ENCODE results near the gene MRPL22. TPM values are rescaled to one million over a fixed set of nuclear protein-coding genes. Genes with fewer than 3 reads are reported as not detected.

MRPL22 gene
- total RNA-seq, 1 experiment from 2014 or later, result 94.0 TPM

- no TSS peak for BruUV-seq (replicated peaks)
- Histone ChIP-seq H3F3A (ENCODE audit: insufficient read depth, low read depth) (peaks cover 6% of the 10 kb centered on the region; the same call in 1 of the 2 replicates), H3K27me3 (ENCODE audit: insufficient read depth, low read depth) (no peaks in the 10 kb centered on the region), H3K9me2 (ENCODE audit: insufficient read depth) (no peaks in the 10 kb centered on the region), H2AFZ (no peak overlapping the region), H3K79me2 (ENCODE audit: low read depth) (no peaks in the 10 kb centered on the region), H3K4me3 (no peak overlapping the region), H3K27ac (no peak overlapping the region), H3K4me1 (replicated peaks; ENCODE audit: insufficient read depth) (0 out of 2 replicates have a peak, but pooled peaks cover 8% of the 10 kb centered on the region), H3K4me2 (no peak overlapping the region), H3K36me3 (ENCODE audit: low read depth) (no peaks in the 10 kb centered on the region), H3K9me3 (ENCODE audit: insufficient read depth, low read depth) (no peaks in the 10 kb centered on the region), H4K20me1 (ENCODE audit: insufficient read depth) (no peaks in the 10 kb centered on the region)
- DNase-seq, result no peak
- ChIA-PET POLR2A (ENCODE audit: unreplicated experiment) (no interaction called here), CTCF (no interaction called here)
- TF ChIP-seq CTCF (conservative IDR thresholded peaks at IDR 0.05) (no peak), EZH2 (IDR thresholded peaks at IDR 0.05; ENCODE audit: low read depth) (no peak)
- intact Hi-C loops (cut with micrococcal nuclease; ENCODE audit: unreplicated experiment), result no loop called here
Observed at GRCh38 chr5:154993461-154993860, 52.6 kb downstream of the MRPL22 start.

- no peaks in the 10 kb centered on the region for H3K36me3 ChIP-seq (ENCODE audit: low read depth)
- CTCF ChIA-PET, result no interaction called here
- no peaks in the 10 kb centered on the region for H3K79me2 ChIP-seq (ENCODE audit: low read depth)
- H3K4me3 ChIP-seq, result no peak overlapping the region
- TF ChIP-seq CTCF (conservative IDR thresholded peaks at IDR 0.05) (no peak), EZH2 (IDR thresholded peaks at IDR 0.05; ENCODE audit: low read depth) (no peak)
- H2AFZ ChIP-seq, result no peak overlapping the region
- H3K27me3 ChIP-seq (ENCODE audit: insufficient read depth, low read depth), result no peaks in the 10 kb centered on the region
- H3K9me3 ChIP-seq (ENCODE audit: insufficient read depth, low read depth), result no peaks in the 10 kb centered on the region
- no TSS peak for BruUV-seq (replicated peaks)
- 0 out of 2 replicates have a peak, but pooled peaks cover 8% of the 10 kb centered on the region for H3K4me1 ChIP-seq (replicated peaks; ENCODE audit: insufficient read depth)
- no peaks in the 10 kb centered on the region for H3K9me2 ChIP-seq (ENCODE audit: insufficient read depth)
- DNase-seq, result no peak
- peaks cover 6% of the 10 kb centered on the region; the same call in 1 of the 2 replicates for H3F3A ChIP-seq (ENCODE audit: insufficient read depth, low read depth)
- H4K20me1 ChIP-seq (ENCODE audit: insufficient read depth), result no peaks in the 10 kb centered on the region
- POLR2A ChIA-PET (ENCODE audit: unreplicated experiment), result no interaction called here
- H3K4me2 ChIP-seq, result no peak overlapping the region
- intact Hi-C loops (cut with micrococcal nuclease; ENCODE audit: unreplicated experiment), result no loop called here
- no peak overlapping the region for H3K27ac ChIP-seq
Observed at GRCh38 chr5:154995679-154996078, 54.8 kb downstream of the MRPL22 start.

- H3K36me3 ChIP-seq (ENCODE audit: low read depth), result no peaks in the 10 kb centered on the region
- H3K4me1 ChIP-seq (replicated peaks; ENCODE audit: insufficient read depth), result 0 out of 2 replicates have a peak, but pooled peaks cover 8% of the 10 kb centered on the region
- H4K20me1 ChIP-seq (ENCODE audit: insufficient read depth), result no peaks in the 10 kb centered on the region
- no peak overlapping the region for H3K4me3 ChIP-seq
- no TSS peak for BruUV-seq (replicated peaks)
- peaks cover 6% of the 10 kb centered on the region; the same call in 1 of the 2 replicates for H3F3A ChIP-seq (ENCODE audit: insufficient read depth, low read depth)
- H3K27me3 ChIP-seq (ENCODE audit: insufficient read depth, low read depth), result no peaks in the 10 kb centered on the region
- 0 out of 2 replicates have a peak overlapping the region, but pooled peaks have one; percentile 1 for H3K27ac ChIP-seq
- no peak overlapping the region for H3K4me2 ChIP-seq
- H3K9me2 ChIP-seq (ENCODE audit: insufficient read depth), result no peaks in the 10 kb centered on the region
- TF ChIP-seq EZH2 (IDR thresholded peaks at IDR 0.05; ENCODE audit: low read depth), result no peak
- 0 out of 2 replicates have a peak overlapping the region, but pooled peaks have one; percentile 17 for H2AFZ ChIP-seq
- no peaks in the 10 kb centered on the region for H3K79me2 ChIP-seq (ENCODE audit: low read depth)
- H3K9me3 ChIP-seq (ENCODE audit: insufficient read depth, low read depth), result no peaks in the 10 kb centered on the region
- ChIA-PET POLR2A (ENCODE audit: unreplicated experiment) (no interaction called here), CTCF (no interaction called here)
- DNase-seq, result peak in 1 of 2 experiments; percentile 68
- intact Hi-C loops (cut with micrococcal nuclease; ENCODE audit: unreplicated experiment), result no loop called here
Observed at GRCh38 chr5:154997746-154998145, 56.9 kb downstream of the MRPL22 start.

GRCh38 chr5:154999865-155000264 lies 59.0 kb downstream of the MRPL22 start:
- H2AFZ ChIP-seq, result no peak overlapping the region
- H3K4me3 ChIP-seq, result no peak overlapping the region
- H3K79me2 ChIP-seq (ENCODE audit: low read depth), result no peaks in the 10 kb centered on the region
- H3F3A ChIP-seq (ENCODE audit: insufficient read depth, low read depth), result peaks cover 6% of the 10 kb centered on the region; the same call in 1 of the 2 replicates
- ChIA-PET POLR2A (ENCODE audit: unreplicated experiment) (no interaction called here), CTCF (no interaction called here)
- no peaks in the 10 kb centered on the region for H3K9me3 ChIP-seq (ENCODE audit: insufficient read depth, low read depth)
- no peak overlapping the region for H3K4me2 ChIP-seq
- H3K27ac ChIP-seq, result no peak overlapping the region
- BruUV-seq (replicated peaks), result no TSS peak
- no peaks in the 10 kb centered on the region for H3K27me3 ChIP-seq (ENCODE audit: insufficient read depth, low read depth)
- H3K36me3 ChIP-seq (ENCODE audit: low read depth), result no peaks in the 10 kb centered on the region
- TF ChIP-seq EZH2 (IDR thresholded peaks at IDR 0.05; ENCODE audit: low read depth) (no peak), CTCF (conservative IDR thresholded peaks at IDR 0.05) (no peak)
- intact Hi-C loops (cut with micrococcal nuclease; ENCODE audit: unreplicated experiment), result no loop called here
- H3K4me1 ChIP-seq (replicated peaks; ENCODE audit: insufficient read depth), result 0 out of 2 replicates have a peak, but pooled peaks cover 8% of the 10 kb centered on the region
- no peaks in the 10 kb centered on the region for H3K9me2 ChIP-seq (ENCODE audit: insufficient read depth)
- no peaks in the 10 kb centered on the region for H4K20me1 ChIP-seq (ENCODE audit: insufficient read depth)
- no peak for DNase-seq

Data from PC-9 (cell line).